Sigmoid colon (tissue), 7 donors: ENCODE measurements around the gene LIAS. TPM values are rescaled to one million over a fixed set of nuclear protein-coding genes. Genes with fewer than 3 reads are reported as not detected.
"Not testable (repeated sequence)": the region's sequence is repeated elsewhere in the genome, so short reads cannot be mapped to it uniquely, and the experiment has no call there.

Experiments used
- DNase-seq: peaks from one replicate; pipeline ENCODE4 v3.0.0-alpha.2; 2019
- H3K27ac ChIP-seq, 4 donors: fragments of 200-600 bp; sonication (generic); one replicate each; pipeline ENCODE4 v1.5.1; 2016 to 2019; ENCODE audit warnings: mild to moderate bottlenecking in 1 of 4
- H3K27me3 ChIP-seq, 3 donors: fragments of 200-600 bp; sonication (generic); one replicate each; pipeline ENCODE4 v1.5.1; 2019; ENCODE audit warnings: mild to moderate bottlenecking in 1 of 3
- H3K36me3 ChIP-seq, 4 donors: fragments of 200-600 bp; sonication (generic); one replicate each; pipeline ENCODE4 v1.5.1; 2016 to 2019
- H3K4me1 ChIP-seq, 4 donors: fragments of 200-600 bp; sonication (generic); one replicate each; pipeline ENCODE4 v1.5.1; 2017 to 2019
- H3K4me3 ChIP-seq, 4 donors: fragments of 200-600 bp; sonication (generic); one replicate each; pipeline ENCODE4 v1.5.1; 2017 to 2019; ENCODE audit warnings: mild to moderate bottlenecking in 2 of 4, moderate library complexity in 1 of 4
- H3K9me3 ChIP-seq, 4 donors: fragments of 200-600 bp in 3 of 4; sonication (generic) in 3 of 4; one replicate each; pipeline versions ENCODE4 v1.5.1 to v1.6.1; 2013 to 2019
- EP300 ChIP-seq, 4 donors: sonication (generic); formaldehyde crosslinking; IDR thresholded peaks; one replicate each; pipeline ENCODE4 v1.6.1; 2017; ENCODE audit warnings: antibody characterized with exemption in 4 of 4
- POLR2A ChIP-seq, 2 donors: fragments of 450-650 bp; IDR thresholded peaks; one replicate each; pipeline ENCODE4 v1.6.1; 2016; ENCODE audit warnings: antibody characterized with exemption in 2 of 2, mild to moderate bottlenecking in 2 of 2, moderate library complexity in 2 of 2
- POLR2AphosphoS5 ChIP-seq, 4 donors: sonication (generic); formaldehyde crosslinking; IDR thresholded peaks; one replicate each; pipeline ENCODE4 v1.6.1; 2017; ENCODE audit warnings: antibody characterized with exemption in 4 of 4
- WGBS, 2 donors: extraction: QIAGEN DNeasy Blood & Tissue Kit; methylation state at CpG; one replicate each; pipeline ENCODE4 v1.1.7; 2013; 5-methylcytosine and 5-hydroxymethylcytosine counted together
- intact Hi-C: fragments of 100-400 bp; cut with DNase I; formaldehyde crosslinking; loops from one replicate; pipeline ENCODE4 v1.15.1; 2023
- polyA plus RNA-seq, 3 donors: library from polyadenylated mRNA; stranded (reverse); fragments of 200-250 nt; gene quantifications; one replicate each; pipeline ENCODE4 v1.2.3, GENCODE V29; 2013
- total RNA-seq, 4 donors: library from RNA; depleted of rRNA; stranded (reverse); fragments of >200 nt; gene quantifications; one replicate each; pipeline ENCODE4 v1.1.0, GENCODE V29; 2016
- TF ChIP-seq, protein P1 (sequence below), 4 experiments: fragments of 450-650 bp in 3 of 4; fragments of 200-600 bp in 1 of 4; IDR thresholded peaks; one replicate each; pipeline ENCODE4 v1.5.1; 2016 to 2019; ENCODE audit warnings: antibody characterized with exemption in 4 of 4, mild to moderate bottlenecking in 3 of 4, moderate library complexity in 2 of 4
- donor health status: healthy with polysubstance abuse.
- donor health status: Bipolar disorder and iron deficiency.
- donor health status: healthy.

The LIAS gene
- total and polyA plus RNA-seq, 7 donors = 16.1 to 24.8 (median 20.7) TPM

DNA sequence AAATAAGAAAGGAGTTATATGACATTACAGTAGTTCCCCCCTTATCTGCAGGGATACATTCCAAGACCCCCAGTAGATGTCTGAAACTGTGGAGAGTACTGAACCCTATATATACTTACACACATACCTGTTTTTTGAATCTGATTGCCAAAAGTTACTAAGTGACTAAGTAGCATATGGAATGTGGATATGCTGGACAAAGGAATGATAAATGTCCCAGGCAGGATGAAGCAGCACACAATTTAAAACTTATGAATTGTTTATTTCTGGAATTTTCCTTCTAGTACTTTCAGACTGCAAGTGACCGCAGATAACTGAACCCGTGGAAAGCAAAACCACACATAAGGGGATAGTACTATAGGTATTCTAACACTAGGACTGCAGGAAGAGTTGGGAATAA, 45.7 kb downstream of the LIAS start:
- peaks cover 37 to 99% (median 60%) of the 10 kb centered on the region in 4 donors for H3K36me3 ChIP-seq
- intact Hi-C loops = no loop called here
- 97 to 98% methylated on average over 2 of the region's 2 CpGs for WGBS, 2 donors

DNA sequence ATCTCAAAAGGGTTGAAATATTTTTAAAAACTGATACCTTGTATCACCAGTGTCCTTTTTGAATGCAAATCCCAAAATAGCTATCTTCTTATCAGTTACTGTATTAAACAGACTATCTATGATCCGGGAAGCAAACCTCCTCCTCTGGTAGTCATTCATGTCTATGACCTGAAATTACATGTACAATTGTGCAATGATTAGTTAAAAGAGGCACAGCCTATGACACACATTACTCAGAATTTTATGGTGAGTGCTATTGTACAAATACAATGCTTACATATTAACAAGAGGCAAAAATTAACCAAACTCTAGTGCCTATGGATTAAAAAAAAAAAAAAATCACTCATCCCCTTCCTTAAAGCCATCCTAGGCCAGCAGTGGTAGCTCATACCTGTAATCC, 46.7 kb downstream of the LIAS start:
- intact Hi-C loops = no loop called here
- Histone ChIP-seq H3K36me3 (peaks cover 46 to 99% (median 63%) of the 10 kb centered on the region in 4 donors), H3K9me3 (no peaks in the 10 kb centered on the region), H3K27me3 (no peaks in the 10 kb centered on the region), H3K4me3 (no peak overlapping the region), H3K4me1 (no peaks in the 10 kb centered on the region), H3K27ac (no peak overlapping the region)
- WGBS, 2 donors = 32 to 79% methylated on average over 1 of the region's 1 CpG
- no peak for DNase-seq
- TF ChIP-seq EP300 (IDR thresholded peaks at IDR 0.05) (no peak), POLR2A (IDR thresholded peaks at IDR 0.05) (no peak)

More for the DNA sequence above, 45.7 kb downstream of the LIAS start:
- Histone ChIP-seq H3K27ac (no peak overlapping the region), H3K4me3 (no peak overlapping the region), H3K9me3 (no peaks in the 10 kb centered on the region), H3K27me3 (no peaks in the 10 kb centered on the region), H3K4me1 (no peaks in the 10 kb centered on the region)
- TF ChIP-seq POLR2A (IDR thresholded peaks at IDR 0.05) (no peak), POLR2AphosphoS5 (IDR thresholded peaks at IDR 0.05) (no peak)
- TF ChIP-seq, protein P1, sequence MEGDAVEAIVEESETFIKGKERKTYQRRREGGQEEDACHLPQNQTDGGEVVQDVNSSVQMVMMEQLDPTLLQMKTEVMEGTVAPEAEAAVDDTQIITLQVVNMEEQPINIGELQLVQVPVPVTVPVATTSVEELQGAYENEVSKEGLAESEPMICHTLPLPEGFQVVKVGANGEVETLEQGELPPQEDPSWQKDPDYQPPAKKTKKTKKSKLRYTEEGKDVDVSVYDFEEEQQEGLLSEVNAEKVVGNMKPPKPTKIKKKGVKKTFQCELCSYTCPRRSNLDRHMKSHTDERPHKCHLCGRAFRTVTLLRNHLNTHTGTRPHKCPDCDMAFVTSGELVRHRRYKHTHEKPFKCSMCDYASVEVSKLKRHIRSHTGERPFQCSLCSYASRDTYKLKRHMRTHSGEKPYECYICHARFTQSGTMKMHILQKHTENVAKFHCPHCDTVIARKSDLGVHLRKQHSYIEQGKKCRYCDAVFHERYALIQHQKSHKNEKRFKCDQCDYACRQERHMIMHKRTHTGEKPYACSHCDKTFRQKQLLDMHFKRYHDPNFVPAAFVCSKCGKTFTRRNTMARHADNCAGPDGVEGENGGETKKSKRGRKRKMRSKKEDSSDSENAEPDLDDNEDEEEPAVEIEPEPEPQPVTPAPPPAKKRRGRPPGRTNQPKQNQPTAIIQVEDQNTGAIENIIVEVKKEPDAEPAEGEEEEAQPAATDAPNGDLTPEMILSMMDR (IDR thresholded peaks at IDR 0.05) = no peak
- DNase-seq = no peak

DNA sequence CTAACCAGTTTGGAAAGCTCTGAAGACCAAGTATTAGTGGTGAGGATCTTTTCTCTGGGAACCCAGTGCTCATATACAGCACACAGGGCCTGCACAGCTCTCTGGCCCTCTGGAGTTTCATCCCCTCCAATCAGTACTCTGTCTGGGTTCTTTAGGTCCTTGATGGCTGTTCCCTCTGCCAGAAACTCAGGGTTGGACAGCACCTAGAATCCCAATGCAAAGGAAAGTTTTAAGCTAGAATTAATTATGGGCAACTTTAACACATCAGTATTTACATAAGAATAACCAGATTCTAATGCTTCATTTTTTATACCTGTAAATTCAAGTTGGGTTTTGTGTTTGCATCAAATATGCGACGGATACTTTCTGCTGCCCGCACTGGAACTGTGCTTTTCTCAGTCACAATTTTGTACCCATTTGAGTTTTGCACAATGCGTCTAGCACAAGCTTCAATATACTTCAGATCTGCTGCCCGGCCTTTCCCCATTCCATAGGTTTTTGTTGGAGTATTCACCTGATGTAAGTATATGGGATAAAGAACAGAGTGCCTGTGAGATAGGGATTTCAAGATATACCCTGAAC, 51.6 kb downstream of the LIAS start:
- no peak for DNase-seq
- WGBS, 2 donors = 98% methylated on average over 5 of the region's 5 CpGs
- no peaks in the 10 kb centered on the region for H3K27me3 ChIP-seq
- H3K27ac ChIP-seq = no peak overlapping the region
- intact Hi-C loops = no loop called here
- TF ChIP-seq POLR2A (IDR thresholded peaks at IDR 0.05) (no peak), POLR2AphosphoS5 (IDR thresholded peaks at IDR 0.05) (no peak), EP300 (IDR thresholded peaks at IDR 0.05) (no peak)
- TF ChIP-seq, protein P1 (IDR thresholded peaks at IDR 0.05) = no peak
- H3K4me3 ChIP-seq = no peak overlapping the region
- H3K9me3 ChIP-seq = no peaks in the 10 kb centered on the region
- peaks cover 24 to 84% (median 32%) of the 10 kb centered on the region in 4 donors for H3K36me3 ChIP-seq
- no peaks in the 10 kb centered on the region for H3K4me1 ChIP-seq

DNA sequence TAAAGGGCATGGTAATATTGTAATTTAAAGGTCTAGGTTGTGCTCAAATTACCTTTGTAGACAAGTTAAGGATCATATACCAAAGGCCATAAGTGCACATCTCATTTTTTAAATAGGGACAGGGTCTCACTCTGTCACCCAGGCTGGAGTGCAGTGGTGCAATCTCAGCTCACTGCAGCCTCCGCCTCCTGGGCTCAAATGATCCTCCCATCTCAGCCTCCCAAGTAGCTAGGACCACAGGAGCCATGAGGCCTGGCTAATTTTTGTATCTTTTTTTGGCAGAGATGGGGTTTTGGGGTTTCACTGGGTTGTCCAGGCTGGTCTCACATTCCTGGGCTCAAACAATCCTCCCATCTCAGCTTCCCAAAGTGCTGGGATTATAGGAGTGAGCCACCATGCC, 55.4 kb downstream of the LIAS start:
- H3K36me3 ChIP-seq = peaks cover 9 to 72% (median 19%) of the 10 kb centered on the region in 4 donors
- H3K4me1 ChIP-seq, H3K9me3 ChIP-seq, H3K4me3 ChIP-seq, H3K27ac ChIP-seq, DNase-seq, H3K27me3 ChIP-seq, intact Hi-C loops: not testable (repeated sequence)
- WGBS, 2 donors = 97 to 100% methylated on average over 1 of the region's 1 CpG

DNA sequence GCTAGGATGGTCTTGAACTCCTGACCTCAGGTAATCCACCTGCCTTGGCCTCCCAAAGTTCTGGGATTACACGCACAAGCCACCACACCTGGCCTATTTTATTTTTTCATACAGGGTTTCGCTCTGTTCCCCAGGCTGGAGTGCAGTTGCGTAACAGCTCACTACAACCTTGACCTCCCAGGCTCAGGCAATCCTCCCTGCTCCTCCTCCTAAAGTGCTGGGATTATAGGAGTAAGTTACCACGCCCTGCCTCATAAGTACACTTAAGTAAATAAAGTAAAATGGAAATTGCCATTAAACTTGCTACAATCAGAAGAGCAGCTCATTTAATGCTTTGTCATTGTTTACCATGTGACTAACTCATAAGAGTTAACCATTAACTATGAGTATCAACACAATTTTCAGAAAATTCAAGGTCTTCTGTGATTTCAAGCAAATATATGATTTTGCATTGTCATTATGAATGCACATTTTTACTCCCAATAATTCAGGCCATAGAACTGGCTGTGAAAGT, 56.1 kb downstream of the LIAS start:
- H3K4me1 ChIP-seq = no peaks in the 10 kb centered on the region
- no peaks in the 10 kb centered on the region for H3K9me3 ChIP-seq
- no peak overlapping the region for H3K4me3 ChIP-seq
- no peak for DNase-seq
- TF ChIP-seq EP300 (IDR thresholded peaks at IDR 0.05) (no peak), POLR2A (IDR thresholded peaks at IDR 0.05) (no peak), POLR2AphosphoS5 (IDR thresholded peaks at IDR 0.05) (no peak)
- TF ChIP-seq, protein P1 (IDR thresholded peaks at IDR 0.05) = no peak
- no peaks in the 10 kb centered on the region for H3K27me3 ChIP-seq
- intact Hi-C loops = no loop called here
- peaks cover 2 to 72% (median 12%) of the 10 kb centered on the region in 4 donors for H3K36me3 ChIP-seq
- WGBS, 2 donors = 15 to 69% methylated on average over 4 of the region's 4 CpGs
- no peak overlapping the region for H3K27ac ChIP-seq

DNA sequence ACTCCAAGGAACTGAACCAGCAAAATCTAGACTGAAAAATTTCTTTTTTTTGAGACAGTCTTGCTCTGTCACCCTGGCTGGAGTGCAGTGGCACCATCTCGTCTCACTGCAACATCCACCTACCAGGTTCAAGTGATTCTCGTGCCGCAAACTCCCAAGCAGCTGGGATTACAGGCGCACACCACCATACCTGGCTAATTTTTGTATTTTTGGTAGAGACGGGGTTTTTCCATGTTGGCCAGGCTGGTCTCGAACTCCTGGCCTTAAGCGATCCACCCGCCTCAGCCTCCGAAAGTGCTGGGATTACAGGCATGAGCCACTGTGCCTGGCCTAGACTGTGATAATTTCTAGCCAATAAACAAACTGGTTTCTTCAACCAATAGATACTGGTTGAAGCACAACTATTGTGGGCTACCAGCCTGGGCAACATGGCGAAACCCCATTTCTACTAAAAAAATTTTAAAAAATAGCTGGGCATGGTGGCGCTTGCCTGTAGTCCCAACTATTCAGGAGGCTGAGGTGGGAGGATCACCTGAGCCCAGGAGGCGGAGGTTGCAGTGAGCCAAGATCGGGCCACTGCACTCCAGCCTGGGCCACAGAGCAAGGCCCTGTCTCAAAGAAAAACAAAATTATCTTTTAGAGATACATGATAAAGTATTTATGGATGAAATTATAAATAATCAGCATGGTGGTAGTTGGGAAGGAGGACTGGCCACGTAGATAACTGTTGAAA, 57.0 kb downstream of the LIAS start:
- H3K36me3 ChIP-seq = peaks cover 0 to 64% (median 5%) of the 10 kb centered on the region in 4 donors
- H3K27ac ChIP-seq, H3K27me3 ChIP-seq, H3K9me3 ChIP-seq, intact Hi-C loops, H3K4me3 ChIP-seq, DNase-seq, H3K4me1 ChIP-seq: not testable (repeated sequence)
- WGBS, 2 donors = 94 to 97% methylated on average over 14 of the region's 14 CpGs
